AG20443 (cell line): Measurements from ENCODE around the gene SELENOO.
"Not testable (repeated sequence)": the region's sequence is repeated elsewhere in the genome, so short reads cannot be mapped to it uniquely, and the experiment has no call there.

Experiments
- DNase-seq: peaks from one replicate; pipeline ENCODE4 v3.0.0; 2012; ENCODE audit warnings: low spot score, mixed read lengths

Gene SELENOO

DNA sequence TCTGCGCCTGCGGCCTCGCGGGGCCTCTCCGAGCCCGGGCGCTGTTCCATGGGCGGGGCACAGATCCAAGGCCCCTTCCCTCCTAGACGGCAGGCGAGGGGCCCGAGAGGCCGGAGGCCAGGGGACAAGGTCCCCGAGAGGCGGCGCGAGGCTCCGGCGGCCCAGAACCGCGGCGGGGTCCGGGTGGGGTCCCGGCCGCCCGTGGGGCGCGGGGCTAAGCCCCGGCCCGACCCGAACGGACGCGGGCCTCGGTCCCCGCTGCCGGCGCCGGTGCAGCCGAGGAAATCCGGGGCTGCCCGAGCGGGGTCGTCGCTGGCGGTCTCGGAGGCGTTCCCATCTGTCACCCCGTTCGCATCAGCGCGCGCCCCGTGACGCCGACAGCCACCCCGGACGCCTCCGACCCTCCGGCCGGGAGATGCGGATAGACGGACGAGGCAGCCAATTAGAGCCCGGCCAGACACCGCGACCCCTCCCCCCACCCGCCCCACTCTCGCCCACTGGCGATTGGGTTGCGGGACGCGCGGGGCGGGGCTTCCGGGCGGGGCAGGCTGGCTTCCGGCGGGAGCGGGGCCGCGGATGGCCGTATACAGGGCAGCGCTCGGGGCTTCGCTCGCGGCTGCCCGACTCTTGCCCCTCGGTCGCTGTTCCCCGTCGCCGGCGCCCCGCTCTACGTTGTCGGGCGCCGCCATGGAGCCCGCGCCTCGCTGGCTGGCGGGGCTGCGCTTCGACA is at the start of gene SELENOO:
SELENOO (plus strand) TSS at position 551 of the 730 bp plus-strand sequence; CDS start at position 577, 26 bp downstream.
- DNase-seq = peak; percentile 99

DNA sequence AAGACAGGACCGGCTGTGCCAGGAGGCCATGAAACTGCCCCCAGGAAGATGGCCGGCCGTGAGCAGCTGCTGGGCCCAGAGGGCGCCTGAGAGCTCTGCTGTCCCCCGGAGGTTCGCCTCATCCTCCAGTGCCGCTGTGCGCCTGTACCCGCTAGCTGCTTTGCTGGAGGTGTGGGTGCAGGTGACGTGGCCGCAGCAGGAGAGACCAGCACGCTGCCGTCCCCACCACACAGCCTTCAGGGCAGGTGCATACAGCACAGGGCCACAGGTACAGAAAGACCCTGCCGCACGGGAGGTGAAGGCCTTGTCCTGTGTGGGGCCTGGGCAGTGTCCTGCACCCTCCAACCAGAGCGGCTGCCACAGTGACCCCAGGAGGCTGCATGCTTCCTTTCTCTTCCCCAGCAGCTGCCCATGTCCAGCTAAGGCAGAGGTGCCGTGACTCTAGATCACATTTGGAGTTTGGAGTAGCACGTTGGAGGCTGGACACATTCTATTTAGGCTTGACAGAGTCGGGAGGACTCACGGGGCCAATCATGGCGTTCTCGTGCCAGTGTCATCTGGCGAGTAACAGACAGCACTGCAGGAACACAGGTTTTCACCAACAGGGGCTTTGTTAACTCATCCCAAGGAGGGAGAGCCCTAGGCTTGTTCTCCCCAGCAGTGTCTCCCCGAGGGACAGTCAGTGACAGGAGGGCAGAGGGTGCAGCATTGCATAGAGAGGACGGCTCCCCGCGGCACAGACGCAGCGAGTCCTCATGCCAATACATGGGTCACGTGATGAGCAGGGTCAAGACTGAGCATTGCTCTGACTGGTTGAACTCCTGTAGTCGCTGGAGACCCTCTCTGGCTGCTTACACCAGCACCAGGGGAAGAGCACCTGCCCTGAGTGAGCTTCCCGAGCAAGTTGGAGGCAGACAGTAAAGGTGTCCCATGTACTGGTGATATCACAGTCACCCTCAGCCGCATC is 49.0 kb upstream of the SELENOO start:
- no peak for DNase-seq

DNA sequence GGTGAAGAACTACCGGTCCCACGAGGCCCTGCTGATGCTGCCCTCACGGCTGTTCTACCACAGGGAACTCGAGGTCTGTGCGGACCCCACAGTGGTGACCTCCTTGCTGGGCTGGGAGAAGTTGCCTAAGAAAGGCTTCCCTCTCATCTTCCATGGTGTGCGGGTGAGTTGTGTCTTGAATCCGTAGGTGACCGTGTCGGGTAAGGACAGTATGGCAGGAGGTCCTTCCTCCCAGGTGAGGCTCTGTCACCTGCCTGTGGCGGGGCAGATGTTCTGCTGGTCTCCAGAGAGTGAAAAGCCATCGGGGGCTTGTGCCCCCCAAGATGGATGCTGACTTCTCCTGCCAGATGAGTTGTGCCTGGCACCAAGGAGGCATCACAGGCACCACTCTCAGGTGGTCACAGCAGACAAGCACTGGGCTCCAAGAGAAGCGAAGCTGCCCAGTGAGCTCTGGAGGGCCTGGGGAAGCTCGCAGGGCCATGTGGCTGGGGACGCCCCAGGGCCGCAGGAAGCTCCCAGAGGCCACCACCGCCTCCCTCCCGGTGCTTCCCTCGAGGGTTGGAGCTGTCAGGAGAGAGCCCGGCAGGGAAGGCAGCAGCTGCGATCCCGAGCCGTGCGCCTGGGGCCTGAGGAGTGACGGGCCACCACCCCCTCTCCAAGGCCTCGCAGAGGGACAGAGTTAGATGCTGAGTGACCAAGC is 47.6 kb upstream of the SELENOO start:
- DNase-seq = peak; percentile 11

DNA sequence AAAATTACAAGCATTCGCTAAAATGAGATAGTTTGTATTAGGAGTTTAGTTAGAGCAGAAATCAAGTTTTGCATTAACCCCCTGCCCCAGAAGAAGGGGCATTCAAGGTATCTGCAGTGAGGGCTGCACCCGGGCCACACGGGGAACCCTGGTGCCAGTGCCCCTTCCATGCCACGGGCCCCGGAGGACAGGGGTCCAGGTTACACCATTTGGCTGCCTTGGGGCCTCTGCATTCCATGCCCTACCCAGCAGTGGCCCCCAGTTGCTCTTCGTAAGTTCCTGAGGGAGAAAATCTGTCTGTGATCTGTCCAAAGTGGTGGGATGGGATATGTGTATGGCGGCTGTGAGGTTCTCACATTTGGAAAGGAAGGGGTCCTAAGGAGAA is 47.1 kb upstream of the SELENOO start:
- DNase-seq = no peak

DNA sequence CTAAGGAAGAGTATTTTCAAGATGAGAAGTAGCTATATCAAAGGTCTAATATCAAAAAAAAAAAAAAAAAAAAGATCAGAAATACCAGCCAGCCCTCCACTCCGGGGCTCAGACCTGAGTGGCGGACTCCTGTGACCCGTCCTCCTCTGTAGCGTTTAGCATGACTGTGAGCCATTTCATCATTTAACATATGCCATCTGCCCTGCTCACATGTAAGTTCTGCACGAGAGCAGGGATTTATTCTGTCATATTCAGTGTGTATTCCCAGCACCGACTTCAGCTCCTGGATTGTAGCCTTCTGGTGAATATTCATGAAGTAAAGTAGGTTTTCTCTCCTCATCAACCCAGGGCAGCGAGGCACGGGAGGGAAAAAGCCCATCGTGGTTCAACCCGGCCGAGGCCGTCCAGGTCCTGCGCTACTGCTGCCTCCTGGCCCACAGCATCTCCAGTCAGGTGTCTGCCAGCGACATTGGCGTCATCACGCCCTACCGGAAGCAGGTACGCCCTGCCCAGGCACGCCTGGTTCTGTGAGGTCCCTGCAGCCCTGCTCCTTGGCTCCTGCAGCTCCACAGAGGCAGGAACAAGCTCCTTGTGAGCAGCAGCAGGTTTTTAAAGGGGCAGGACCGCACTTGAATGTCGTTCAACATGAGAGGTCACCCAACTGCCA is 43.0 kb upstream of the SELENOO start:
- DNase-seq = no peak

DNA sequence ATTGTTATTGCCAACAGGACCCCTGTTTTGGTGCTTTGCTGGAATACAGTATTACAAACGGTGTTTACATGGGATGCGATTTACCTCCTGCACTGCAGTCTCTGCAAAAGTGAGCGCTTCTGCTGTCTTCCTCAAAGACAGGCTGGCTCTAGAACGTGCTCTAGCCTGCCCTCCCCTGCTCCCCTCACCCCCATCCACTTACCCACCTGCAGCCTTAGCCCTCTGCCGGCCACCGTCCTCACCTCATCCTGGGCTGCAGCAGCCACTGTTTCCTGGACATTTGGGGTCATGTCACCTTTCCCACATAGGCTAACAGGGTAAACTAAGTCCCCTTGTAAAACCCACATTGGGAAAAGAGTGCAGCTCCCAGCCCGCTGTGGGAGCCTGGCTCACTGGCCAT is 39.9 kb upstream of the SELENOO start:
- no peak for DNase-seq

GRCh38 chr22:50161508-50162390 is 39.1 kb upstream of the SELENOO start:
- no peak for DNase-seq

- DNase-seq = no peak
Observed at GRCh38 chr22:50162391-50162956, 38.3 kb upstream of the SELENOO start.

DNA sequence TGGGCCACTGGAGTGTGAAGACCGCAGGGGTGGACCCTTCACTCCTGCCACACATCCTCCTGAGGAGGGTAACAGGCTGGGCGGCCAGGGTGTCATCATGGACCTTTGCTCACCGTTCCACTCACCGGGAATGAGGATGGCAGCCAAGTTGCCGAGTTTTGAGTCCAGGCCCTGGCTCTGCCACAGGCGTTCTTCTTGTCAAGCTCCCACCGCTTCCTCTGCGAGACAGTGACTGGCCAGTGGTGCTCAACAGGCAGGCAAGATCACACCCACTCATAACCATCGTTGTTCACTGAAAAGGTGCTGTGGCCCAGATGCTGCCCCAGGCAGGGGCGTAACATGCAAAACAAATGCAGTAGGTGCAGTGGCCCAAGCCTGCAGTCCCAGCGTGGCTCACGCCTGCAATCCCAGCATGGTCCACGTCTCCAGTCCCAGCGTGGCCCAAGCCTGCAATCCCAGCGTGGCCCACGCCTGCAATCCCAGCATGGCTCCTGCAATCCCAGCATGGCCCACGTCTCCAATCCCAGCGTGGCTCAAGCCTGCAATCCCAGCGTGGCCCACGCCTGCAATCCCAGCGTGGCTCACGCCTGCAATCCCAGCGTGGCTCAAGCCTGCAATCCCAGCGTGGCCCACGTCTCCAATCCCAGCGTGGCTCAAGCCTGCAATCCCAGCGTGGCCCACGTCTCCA is 35.2 kb upstream of the SELENOO start:
- no peak for DNase-seq

- no peak for DNase-seq
Observed at GRCh38 chr22:50167689-50168489, 32.9 kb upstream of the SELENOO start.

DNA sequence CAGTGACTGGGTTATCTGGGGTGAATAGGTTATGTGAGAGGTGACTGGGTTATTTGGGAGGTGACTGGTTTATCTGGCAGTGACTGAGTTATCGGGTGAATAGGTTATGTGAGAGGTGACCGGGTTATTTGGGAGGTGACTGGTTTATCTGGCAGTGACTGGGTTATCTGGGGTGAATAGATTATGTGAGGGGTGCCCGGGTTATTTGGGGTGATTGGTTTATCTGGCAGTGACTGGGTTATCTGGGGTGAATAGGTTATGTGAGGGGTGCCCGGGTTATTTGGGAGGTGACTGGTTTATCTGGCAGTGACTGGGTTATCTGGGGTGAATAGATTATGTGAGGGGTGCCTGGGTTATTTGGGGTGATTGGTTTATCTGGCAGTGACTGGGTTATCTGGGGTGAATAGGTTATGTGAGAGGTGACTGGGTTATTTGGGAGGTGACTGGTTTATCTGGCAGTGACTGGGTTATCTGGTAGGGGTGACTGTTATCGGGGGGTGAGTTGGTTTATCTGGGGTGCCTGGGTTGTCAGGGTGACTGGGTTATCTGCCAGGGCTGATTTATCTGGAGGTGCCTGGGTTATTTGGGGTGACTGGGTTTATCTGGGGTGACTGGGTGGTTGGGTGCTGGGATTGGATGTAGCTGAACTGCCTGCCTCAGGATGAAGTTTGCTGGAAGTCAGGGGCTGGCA is 32.2 kb upstream of the SELENOO start:
- not testable (repeated sequence) for DNase-seq

- DNase-seq = no peak
Observed at GRCh38 chr22:50169181-50169759, 31.5 kb upstream of the SELENOO start.

- DNase-seq = peak; percentile 34
Observed at GRCh38 chr22:50169774-50170341, 31.0 kb upstream of the SELENOO start.

DNA sequence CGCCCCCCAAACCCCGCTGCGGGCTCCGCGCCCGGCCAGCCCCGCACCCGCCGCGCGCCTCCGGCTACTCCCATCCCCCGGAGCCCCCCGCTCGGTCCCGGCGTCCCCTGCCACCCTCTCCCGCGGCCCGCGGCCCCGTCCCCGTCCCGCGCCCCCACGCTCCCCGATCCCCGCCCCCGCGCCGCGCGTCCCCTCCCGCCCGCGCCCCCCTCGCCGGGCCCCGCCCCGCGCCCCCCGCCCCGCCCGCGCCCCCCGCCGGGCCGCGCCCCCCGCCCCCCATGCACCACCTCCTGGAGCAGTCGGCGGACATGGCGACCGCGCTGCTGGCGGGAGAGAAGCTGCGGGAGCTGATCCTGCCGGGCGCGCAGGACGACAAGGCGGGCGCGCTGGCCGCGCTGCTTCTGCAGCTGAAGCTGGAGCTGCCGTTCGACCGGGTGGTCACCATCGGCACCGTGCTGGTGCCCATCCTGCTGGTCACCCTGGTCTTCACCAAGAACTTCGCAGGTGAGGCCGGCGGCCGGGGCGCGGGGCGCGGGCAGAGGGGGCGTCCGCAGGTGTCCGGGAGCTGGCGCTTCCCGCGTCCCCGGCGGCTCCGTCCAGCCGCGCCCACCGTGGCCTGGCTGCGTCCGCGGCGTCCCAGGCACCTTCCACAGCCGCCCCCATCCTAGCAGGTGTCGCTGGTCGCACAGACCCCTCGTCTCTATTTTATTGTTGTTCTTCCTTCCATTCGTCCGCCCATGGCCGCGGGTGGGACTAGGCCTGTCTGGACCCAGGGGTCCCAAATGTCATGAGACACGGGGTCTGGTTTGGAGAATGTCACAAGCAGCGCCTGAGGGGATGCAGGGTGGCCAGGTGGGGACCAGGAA is 30.1 kb upstream of the SELENOO start, which contains the start of gene PANX2:
PANX2 (plus strand) TSS at position 279 of the 866 bp plus-strand sequence; CDS start at position 279, 0 bp downstream.
- DNase-seq = no peak

- no peak for DNase-seq
Observed at GRCh38 chr22:50171319-50171964, 29.4 kb upstream of the SELENOO start.

GRCh38 chr22:50171965-50172421 is 28.8 kb upstream of the SELENOO start:
- no peak for DNase-seq
